Brain microvascular endothelial cell (primary cell): ENCODE data around the gene NOP10.

Experiments
- DNase-seq: peaks from one replicate; pipeline ENCODE4 v3.0.0-alpha.2; 2020
- H3K27ac ChIP-seq: fragments of 250-450 bp; sonication (Bioruptor Pico); 2 replicates; pipeline ENCODE4 v1.5.1; 2020; ENCODE audit warnings: mild to moderate bottlenecking, moderate library complexity
- H3K27me3 ChIP-seq: fragments of 250-450 bp; sonication (Bioruptor Pico); replicated peaks from 2 replicates; pipeline ENCODE4 v1.5.1; 2020; ENCODE audit warnings: mild to moderate bottlenecking
- H3K36me3 ChIP-seq: fragments of 250-450 bp; sonication (Bioruptor Pico); replicated peaks from 2 replicates; pipeline ENCODE4 v1.5.1; 2020; ENCODE audit warnings: mild to moderate bottlenecking
- H3K4me3 ChIP-seq: 2 replicates; pipeline ENCODE4 v1.5.1; 2011; ENCODE audit warnings: low read depth, mild to moderate bottlenecking, control low read depth, low read length, moderate library complexity
- in situ Hi-C: cut with HindIII; loops from 2 replicates; pipeline ENCODE4 v1.10.0; 2017; ENCODE audit warnings: low sequenced_read_pairs, low pct_ligation_motif_present
- TF ChIP-seq, protein P1 (sequence below): IDR thresholded peaks from 2 replicates; pipeline ENCODE4 v1.5.1; 2011; ENCODE audit warnings: low read depth, mild to moderate bottlenecking, moderate library complexity, low read length, control low read depth, inconsistent platforms; ENCODE audit errors: missing control alignments

Gene NOP10

GRCh38 chr15:34330279-34330678 lies 12.7 kb downstream of the NOP10 start:
- no peaks in the 10 kb centered on the region for H3K36me3 ChIP-seq
- TF ChIP-seq, protein P1, sequence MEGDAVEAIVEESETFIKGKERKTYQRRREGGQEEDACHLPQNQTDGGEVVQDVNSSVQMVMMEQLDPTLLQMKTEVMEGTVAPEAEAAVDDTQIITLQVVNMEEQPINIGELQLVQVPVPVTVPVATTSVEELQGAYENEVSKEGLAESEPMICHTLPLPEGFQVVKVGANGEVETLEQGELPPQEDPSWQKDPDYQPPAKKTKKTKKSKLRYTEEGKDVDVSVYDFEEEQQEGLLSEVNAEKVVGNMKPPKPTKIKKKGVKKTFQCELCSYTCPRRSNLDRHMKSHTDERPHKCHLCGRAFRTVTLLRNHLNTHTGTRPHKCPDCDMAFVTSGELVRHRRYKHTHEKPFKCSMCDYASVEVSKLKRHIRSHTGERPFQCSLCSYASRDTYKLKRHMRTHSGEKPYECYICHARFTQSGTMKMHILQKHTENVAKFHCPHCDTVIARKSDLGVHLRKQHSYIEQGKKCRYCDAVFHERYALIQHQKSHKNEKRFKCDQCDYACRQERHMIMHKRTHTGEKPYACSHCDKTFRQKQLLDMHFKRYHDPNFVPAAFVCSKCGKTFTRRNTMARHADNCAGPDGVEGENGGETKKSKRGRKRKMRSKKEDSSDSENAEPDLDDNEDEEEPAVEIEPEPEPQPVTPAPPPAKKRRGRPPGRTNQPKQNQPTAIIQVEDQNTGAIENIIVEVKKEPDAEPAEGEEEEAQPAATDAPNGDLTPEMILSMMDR: no peak
- H3K4me3 ChIP-seq: no peak overlapping the region
- no peak for DNase-seq
- in situ Hi-C loops: loop anchor here (25.0 kb wide), 1 partner anchor 93 kb away; the partner anchor contains the start of gene EMC4
- H3K27ac ChIP-seq: no peak overlapping the region
- H3K27me3 ChIP-seq: no peaks in the 10 kb centered on the region

DNA sequence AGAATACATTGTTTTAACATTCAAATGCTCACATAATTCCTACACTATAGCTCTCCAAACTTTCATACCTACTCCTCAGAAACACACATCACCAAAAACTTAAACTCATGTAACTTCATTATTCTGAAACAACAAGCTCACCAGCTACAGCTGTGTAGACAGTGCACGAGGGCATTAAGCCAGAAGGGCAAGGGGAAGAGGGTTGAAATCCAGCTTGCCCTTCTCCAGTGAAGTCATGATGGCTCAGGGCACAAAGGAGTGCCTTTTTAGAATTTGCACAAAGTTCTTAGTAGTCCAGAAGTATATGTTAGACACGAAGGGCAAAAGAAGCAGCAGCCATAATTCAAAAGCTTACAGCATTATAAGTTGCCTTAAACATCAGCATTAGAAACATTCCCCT lies 13.9 kb downstream of the NOP10 start:
- in situ Hi-C loops: loop anchor here (25.0 kb wide), 1 partner anchor 92 kb away; the partner anchor contains the start of gene EMC4
- no peak for DNase-seq
- Histone ChIP-seq H3K27me3 (no peaks in the 10 kb centered on the region), H3K36me3 (no peaks in the 10 kb centered on the region), H3K4me3 (no peak overlapping the region), H3K27ac (no peak overlapping the region)
- TF ChIP-seq, protein P1: no peak

DNA sequence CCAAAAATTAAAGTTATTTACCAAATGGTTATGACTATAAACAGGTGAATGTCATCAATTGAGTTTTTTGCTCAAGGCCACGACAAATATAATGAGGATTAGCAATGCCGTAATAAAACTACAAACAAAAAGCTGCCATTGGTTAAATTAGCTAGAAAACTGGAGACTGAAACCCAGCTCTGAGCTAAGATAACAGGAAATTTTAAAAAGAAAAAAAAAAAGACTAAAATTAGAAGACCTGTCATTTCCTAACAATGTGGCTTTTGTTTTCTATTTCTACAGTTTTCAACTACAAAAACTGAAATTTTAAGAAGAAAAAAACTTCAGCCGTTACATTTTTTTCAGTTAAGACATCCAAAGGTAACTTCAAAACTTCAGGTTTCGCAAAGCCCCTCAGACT lies 15.0 kb downstream of the NOP10 start:
- Histone ChIP-seq H3K27me3 (no peaks in the 10 kb centered on the region), H3K4me3 (no peak overlapping the region), H3K27ac (no peak overlapping the region), H3K36me3 (no peaks in the 10 kb centered on the region)
- in situ Hi-C loops: loop anchor here (25.0 kb wide), 1 partner anchor 91 kb away; the partner anchor contains the start of gene EMC4
- TF ChIP-seq, protein P1: no peak
- DNase-seq: no peak

DNA sequence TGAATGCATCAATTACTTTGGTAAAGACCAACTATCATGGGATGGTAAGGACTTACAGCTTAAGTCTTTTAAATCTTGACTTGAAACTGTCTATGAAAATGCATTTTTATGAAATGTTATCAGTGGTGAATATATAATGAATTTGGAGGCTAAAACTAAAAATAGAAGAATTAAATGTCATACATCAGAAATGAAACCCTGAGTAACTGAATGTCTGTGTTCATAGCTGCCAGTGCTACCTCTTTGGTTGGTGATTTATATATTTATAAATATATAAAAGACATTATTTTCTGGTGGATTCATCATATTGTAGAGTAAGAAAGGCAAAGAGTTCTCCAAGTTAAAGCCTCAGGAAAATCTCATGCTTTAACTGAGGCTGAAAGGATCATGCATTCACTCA lies 17.6 kb downstream of the NOP10 start:
- TF ChIP-seq, protein P1: no peak
- in situ Hi-C loops: loop anchor here (25.0 kb wide), 1 partner anchor 88 kb away; the partner anchor contains the start of gene EMC4
- no peak overlapping the region for H3K27ac ChIP-seq

DNA sequence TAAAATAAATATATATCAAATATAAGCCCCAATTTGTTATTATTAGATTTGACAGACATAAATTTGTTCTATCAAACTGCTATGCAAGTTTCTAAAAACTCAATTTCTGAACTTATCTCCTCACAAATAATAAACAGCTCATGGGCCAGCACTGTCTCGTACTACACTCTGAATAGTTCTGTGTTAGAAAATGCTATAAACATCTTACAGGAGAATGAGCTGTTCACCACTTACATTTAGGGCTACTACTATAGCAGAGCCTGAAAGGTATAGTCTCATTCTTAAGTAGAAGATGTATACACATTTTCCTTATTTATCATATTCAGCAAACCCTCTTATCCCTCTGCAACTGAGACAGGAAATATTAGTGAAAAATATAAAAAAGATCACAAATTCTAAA lies 18.0 kb downstream of the NOP10 start:
- Histone ChIP-seq H3K36me3 (no peaks in the 10 kb centered on the region), H3K27ac (no peak overlapping the region), H3K4me3 (no peak overlapping the region), H3K27me3 (no peaks in the 10 kb centered on the region)
- TF ChIP-seq, protein P1: no peak
- in situ Hi-C loops: loop anchor here (25.0 kb wide), 1 partner anchor 88 kb away; the partner anchor contains the start of gene EMC4
- DNase-seq: no peak

More for the DNA sequence above, 17.6 kb downstream of the NOP10 start:
- DNase-seq: no peak
- Histone ChIP-seq H3K36me3 (no peaks in the 10 kb centered on the region), H3K4me3 (no peak overlapping the region), H3K27me3 (no peaks in the 10 kb centered on the region)

DNA sequence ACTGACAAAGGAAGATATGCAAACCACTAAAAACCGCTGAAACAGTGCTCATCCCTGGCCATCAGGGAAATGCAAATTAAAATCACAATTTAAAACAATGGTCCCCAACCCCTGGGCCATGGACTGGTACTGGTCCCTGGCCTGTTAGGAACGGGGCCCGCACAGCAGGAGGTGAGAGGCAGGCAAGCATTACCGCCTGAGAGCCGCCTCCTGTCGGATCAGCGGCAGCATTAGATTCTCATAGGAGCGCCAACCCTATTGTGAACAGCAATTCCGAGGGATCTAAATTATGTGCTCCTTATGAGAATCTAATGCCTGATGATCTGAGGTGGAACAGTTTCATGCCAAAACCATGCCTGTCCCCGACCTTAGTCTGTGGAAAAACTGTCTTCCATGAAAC lies 19.7 kb downstream of the NOP10 start:
- Histone ChIP-seq H3K36me3 (no peaks in the 10 kb centered on the region), H3K4me3 (no peak overlapping the region), H3K27ac (no peak overlapping the region), H3K27me3 (no peaks in the 10 kb centered on the region)
- DNase-seq: no peak
- in situ Hi-C loops: no loop called here
- TF ChIP-seq, protein P1: no peak
